ENCODE measurements around the gene SCGB1A1.

Gene SCGB1A1

GRCh38 chr11:62398011-62398994 lies 20.5 kb upstream of the SCGB1A1 start:
- no peak for DNase-seq (ENCODE audit: low read depth, low spot score)

- DNase-seq (ENCODE audit: low read depth, low spot score): no peak
Observed at GRCh38 chr11:62399172-62399877, 19.5 kb upstream of the SCGB1A1 start.

GRCh38 chr11:62399878-62400266 lies 19.0 kb upstream of the SCGB1A1 start:
- no peak for DNase-seq (ENCODE audit: low read depth, low spot score)

GRCh38 chr11:62400281-62400680 lies 18.6 kb upstream of the SCGB1A1 start:
- DNase-seq (ENCODE audit: low read depth, low spot score): no peak

- DNase-seq (ENCODE audit: low read depth, low spot score): no peak
Observed at GRCh38 chr11:62400760-62401159, 18.1 kb upstream of the SCGB1A1 start.

- DNase-seq (ENCODE audit: low read depth, low spot score): no peak
Observed at GRCh38 chr11:62401356-62401755, 17.5 kb upstream of the SCGB1A1 start.

GRCh38 chr11:62401811-62402210 lies 17.0 kb upstream of the SCGB1A1 start:
- no peak for DNase-seq (ENCODE audit: low read depth, low spot score)

- DNase-seq (ENCODE audit: low read depth, low spot score): no peak
Observed at GRCh38 chr11:62402226-62402959, 16.4 kb upstream of the SCGB1A1 start.

- DNase-seq (ENCODE audit: low read depth, low spot score): no peak
Observed at GRCh38 chr11:62402960-62403730, 15.7 kb upstream of the SCGB1A1 start.

- DNase-seq (ENCODE audit: low read depth, low spot score): no peak
Observed at GRCh38 chr11:62404435-62404834, 14.4 kb upstream of the SCGB1A1 start.

GRCh38 chr11:62404901-62405300 lies 13.9 kb upstream of the SCGB1A1 start:
- no peak for DNase-seq (ENCODE audit: low read depth, low spot score)

GRCh38 chr11:62406034-62406433 lies 12.8 kb upstream of the SCGB1A1 start:
- DNase-seq (ENCODE audit: low read depth, low spot score): no peak

GRCh38 chr11:62409831-62410230 lies 9.0 kb upstream of the SCGB1A1 start:
- DNase-seq (ENCODE audit: low read depth, low spot score): no peak

- no peak for DNase-seq (ENCODE audit: low read depth, low spot score)
Observed at GRCh38 chr11:62410972-62411371, 7.9 kb upstream of the SCGB1A1 start.

GRCh38 chr11:62411524-62411923 lies 7.3 kb upstream of the SCGB1A1 start:
- no peak for DNase-seq (ENCODE audit: low read depth, low spot score)

GRCh38 chr11:62413060-62413696 lies 5.7 kb upstream of the SCGB1A1 start:
- no peak for DNase-seq (ENCODE audit: low read depth, low spot score)

- no peak for DNase-seq (ENCODE audit: low read depth, low spot score)
Observed at GRCh38 chr11:62416596-62416995, 2.2 kb upstream of the SCGB1A1 start.

- no peak for DNase-seq (ENCODE audit: low read depth, low spot score)
Observed at GRCh38 chr11:62418136-62418535, 697 bp upstream of the SCGB1A1 start.

- no peak for DNase-seq (ENCODE audit: low read depth, low spot score)
Observed at GRCh38 chr11:62419314-62419929, 589 bp downstream of the SCGB1A1 start.

- DNase-seq (ENCODE audit: low read depth, low spot score): no peak
Observed at GRCh38 chr11:62419943-62420342, 1.1 kb downstream of the SCGB1A1 start.
